Measurements from ENCODE around the gene MAPKAP1. TPM values are rescaled to one million over a fixed set of nuclear protein-coding genes. Genes with fewer than 3 reads are reported as not detected.

Gene MAPKAP1
- total RNA-seq, 1 experiment from 2014 or later = 55.5 TPM

GRCh38 chr9:125743682-125744428, 36.8 kb upstream of the MAPKAP1 start:
- H3K9me3 Mint-ChIP-seq (ENCODE audit: low read depth, unreplicated experiment) = no peaks in the 10 kb centered on the region
- H3K27ac Mint-ChIP-seq (ENCODE audit: unreplicated experiment) = no peak overlapping the region
- BruUV-seq (replicated peaks) = no TSS peak
- no peaks in the 10 kb centered on the region for H3K4me1 Mint-ChIP-seq (ENCODE audit: low read depth, unreplicated experiment)
- TF ChIP-seq CTCF (IDR thresholded peaks at IDR 0.05; ENCODE audit: unreplicated experiment) = no peak
- peaks cover 15% of the 10 kb centered on the region for H3K36me3 Mint-ChIP-seq (ENCODE audit: insufficient read depth, unreplicated experiment)
- H3K27me3 Mint-ChIP-seq (ENCODE audit: unreplicated experiment) = no peaks in the 10 kb centered on the region
- no peak for DNase-seq
- H3K4me3 Mint-ChIP-seq (ENCODE audit: low read depth, unreplicated experiment) = no peak overlapping the region
- intact Hi-C loops (cut with micrococcal nuclease; ENCODE audit: unreplicated experiment) = no loop called here
- CTCF ChIA-PET = no interaction called here

- Mint-ChIP-seq H3K9me3 (ENCODE audit: low read depth, unreplicated experiment) (no peaks in the 10 kb centered on the region), H3K4me3 (ENCODE audit: low read depth, unreplicated experiment) (no peak overlapping the region), H3K4me1 (ENCODE audit: low read depth, unreplicated experiment) (no peaks in the 10 kb centered on the region), H3K27me3 (ENCODE audit: unreplicated experiment) (no peaks in the 10 kb centered on the region), H3K36me3 (ENCODE audit: insufficient read depth, unreplicated experiment) (peaks cover 9% of the 10 kb centered on the region), H3K27ac (ENCODE audit: unreplicated experiment) (no peak overlapping the region)
- intact Hi-C loops (cut with micrococcal nuclease; ENCODE audit: unreplicated experiment) = no loop called here
- TF ChIP-seq CTCF (IDR thresholded peaks at IDR 0.05; ENCODE audit: unreplicated experiment) = no peak
- BruUV-seq (replicated peaks) = no TSS peak
- CTCF ChIA-PET = no interaction called here
- DNase-seq = no peak
Observed at GRCh38 chr9:125742657-125743056, 35.6 kb upstream of the MAPKAP1 start.

GRCh38 chr9:125739436-125739835, 32.4 kb upstream of the MAPKAP1 start:
- H3K4me3 Mint-ChIP-seq (ENCODE audit: low read depth, unreplicated experiment) = no peak overlapping the region
- H3K27me3 Mint-ChIP-seq (ENCODE audit: unreplicated experiment) = no peaks in the 10 kb centered on the region
- BruUV-seq (replicated peaks) = no TSS peak
- H3K36me3 Mint-ChIP-seq (ENCODE audit: insufficient read depth, unreplicated experiment) = no peaks in the 10 kb centered on the region
- no peaks in the 10 kb centered on the region for H3K4me1 Mint-ChIP-seq (ENCODE audit: low read depth, unreplicated experiment)
- intact Hi-C loops (cut with micrococcal nuclease; ENCODE audit: unreplicated experiment) = no loop called here
- no peak for DNase-seq
- CTCF ChIA-PET = no interaction called here
- H3K9me3 Mint-ChIP-seq (ENCODE audit: low read depth, unreplicated experiment) = no peaks in the 10 kb centered on the region
- no peak overlapping the region for H3K27ac Mint-ChIP-seq (ENCODE audit: unreplicated experiment)
- no peak for TF ChIP-seq CTCF (IDR thresholded peaks at IDR 0.05; ENCODE audit: unreplicated experiment)

GRCh38 chr9:125732562-125732961, 25.6 kb upstream of the MAPKAP1 start:
- CTCF ChIA-PET = no interaction called here
- Mint-ChIP-seq H3K4me3 (ENCODE audit: low read depth, unreplicated experiment) (no peak overlapping the region), H3K27ac (ENCODE audit: unreplicated experiment) (no peak overlapping the region), H3K4me1 (ENCODE audit: low read depth, unreplicated experiment) (no peaks in the 10 kb centered on the region), H3K27me3 (ENCODE audit: unreplicated experiment) (peaks cover 35% of the 10 kb centered on the region), H3K36me3 (ENCODE audit: insufficient read depth, unreplicated experiment) (no peaks in the 10 kb centered on the region), H3K9me3 (ENCODE audit: low read depth, unreplicated experiment) (no peaks in the 10 kb centered on the region)
- intact Hi-C loops (cut with micrococcal nuclease; ENCODE audit: unreplicated experiment) = no loop called here
- TF ChIP-seq CTCF (IDR thresholded peaks at IDR 0.05; ENCODE audit: unreplicated experiment) = no peak
- no peak for DNase-seq
- BruUV-seq (replicated peaks) = no TSS peak

All from Calu3 (cell line).